Inferior parietal cortex (tissue), 1 donor: ENCODE data around the gene ZBTB12.
"Not testable (repeated sequence)": the region's sequence is repeated elsewhere in the genome, so short reads cannot be mapped to it uniquely, and the experiment has no call there.

ENCODE experiments used
- DNase-seq: peaks from one replicate; pipeline ENCODE4 v3.0.0-alpha.2; 2016; ENCODE audit errors: extremely low spot score

ZBTB12 gene

DNA sequence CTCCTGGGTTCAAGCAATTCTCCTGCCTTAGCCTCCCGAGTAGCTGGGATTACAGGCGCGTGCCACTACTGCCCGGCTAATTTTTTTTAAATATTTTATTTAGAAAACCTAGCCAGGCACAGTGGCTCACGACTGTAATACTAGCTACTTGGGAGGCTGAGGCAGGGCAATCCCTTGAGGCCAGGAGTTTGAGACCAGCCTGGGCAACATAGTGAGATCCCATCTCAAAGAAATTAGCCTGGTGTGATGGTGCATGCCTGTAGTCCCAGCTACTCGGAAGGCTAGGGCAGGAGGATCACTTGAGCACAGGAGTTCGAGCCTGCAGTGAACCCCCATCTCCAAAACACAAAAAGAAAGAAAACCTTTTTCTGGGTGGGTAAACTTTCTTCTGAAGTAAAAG is 25.5 kb downstream of the ZBTB12 start:
- no peak for DNase-seq

DNA sequence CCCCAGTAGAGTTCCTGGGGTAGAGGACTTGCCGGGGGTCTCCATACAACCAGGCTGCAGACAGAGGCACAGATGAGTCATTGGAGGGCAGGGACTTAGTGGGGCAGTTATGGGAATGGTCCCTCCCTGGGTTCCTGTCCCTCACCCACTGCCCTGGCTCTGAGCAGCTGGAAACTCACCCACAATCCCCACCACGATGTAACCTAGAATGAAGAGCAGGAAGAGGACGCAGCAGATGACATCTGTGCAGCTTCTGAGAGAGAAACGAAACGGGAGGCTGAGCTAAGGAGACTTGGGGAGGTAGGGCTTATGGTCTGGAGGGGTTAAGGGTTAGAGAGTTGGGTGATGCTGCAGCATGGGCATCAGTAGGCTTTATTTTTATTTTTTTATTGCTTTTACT is 26.0 kb downstream of the ZBTB12 start:
- no peak for DNase-seq

DNA sequence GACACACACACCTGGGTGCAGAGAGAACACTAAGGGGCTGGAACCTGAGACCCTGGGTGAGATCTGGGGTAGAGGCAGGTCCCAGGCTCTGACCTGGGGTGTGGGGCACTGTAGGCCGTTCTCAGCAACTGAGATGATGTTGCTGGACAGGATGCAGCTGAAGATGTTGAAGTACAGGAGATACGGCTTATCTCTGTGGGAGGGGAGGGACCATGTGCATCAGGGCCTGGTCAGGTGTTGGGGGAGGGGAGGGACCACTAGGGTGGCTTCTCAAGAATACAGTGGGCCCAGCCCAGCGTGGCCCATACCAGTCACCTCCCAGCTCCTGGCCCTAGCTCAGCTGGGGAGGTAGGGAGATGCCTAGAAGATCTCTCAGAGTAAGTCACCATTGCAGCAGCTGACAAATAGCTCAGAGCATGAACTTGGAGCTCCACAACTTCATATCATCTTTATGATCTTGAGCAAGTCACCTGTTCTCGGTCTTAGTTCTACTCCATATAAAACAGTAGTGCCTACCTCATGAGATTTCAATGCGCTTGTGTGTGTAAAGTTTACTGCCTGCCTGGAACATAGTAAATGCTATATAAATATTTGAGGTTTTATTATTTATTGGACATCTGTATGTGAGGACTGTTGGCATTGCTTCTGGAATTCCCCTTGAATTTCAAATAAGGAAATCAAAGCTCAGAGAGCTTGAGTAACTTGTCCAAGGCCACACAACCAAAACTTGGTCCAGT is 26.9 kb downstream of the ZBTB12 start:
- no peak for DNase-seq

DNA sequence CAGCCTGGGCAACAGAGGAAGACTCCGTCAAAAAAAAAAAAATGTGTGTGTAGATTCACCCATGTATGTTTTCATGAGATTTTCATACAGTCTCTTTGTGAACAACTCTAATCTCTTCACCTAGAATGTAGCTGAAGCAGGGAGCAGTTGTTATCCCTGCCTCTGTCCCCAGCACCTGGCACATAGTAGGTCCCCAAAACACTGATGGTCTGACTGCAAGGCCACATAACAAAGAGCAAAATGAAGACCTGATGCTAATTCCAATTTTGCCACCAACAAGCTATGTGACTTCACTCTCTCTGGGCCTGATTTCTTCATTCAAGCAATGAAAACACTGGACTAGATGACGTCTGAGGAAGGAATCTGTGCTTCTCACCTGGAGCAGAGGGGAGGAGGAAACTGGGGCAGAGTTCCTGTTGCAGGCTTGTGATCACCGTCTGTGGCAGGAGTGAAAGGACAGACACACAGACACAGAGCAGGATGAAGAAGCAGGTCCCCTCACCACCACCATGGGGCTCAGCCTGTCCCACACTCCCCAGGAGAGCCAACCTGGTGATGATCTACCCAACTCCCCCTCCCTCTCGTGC is 27.7 kb downstream of the ZBTB12 start:
- no peak for DNase-seq

DNA sequence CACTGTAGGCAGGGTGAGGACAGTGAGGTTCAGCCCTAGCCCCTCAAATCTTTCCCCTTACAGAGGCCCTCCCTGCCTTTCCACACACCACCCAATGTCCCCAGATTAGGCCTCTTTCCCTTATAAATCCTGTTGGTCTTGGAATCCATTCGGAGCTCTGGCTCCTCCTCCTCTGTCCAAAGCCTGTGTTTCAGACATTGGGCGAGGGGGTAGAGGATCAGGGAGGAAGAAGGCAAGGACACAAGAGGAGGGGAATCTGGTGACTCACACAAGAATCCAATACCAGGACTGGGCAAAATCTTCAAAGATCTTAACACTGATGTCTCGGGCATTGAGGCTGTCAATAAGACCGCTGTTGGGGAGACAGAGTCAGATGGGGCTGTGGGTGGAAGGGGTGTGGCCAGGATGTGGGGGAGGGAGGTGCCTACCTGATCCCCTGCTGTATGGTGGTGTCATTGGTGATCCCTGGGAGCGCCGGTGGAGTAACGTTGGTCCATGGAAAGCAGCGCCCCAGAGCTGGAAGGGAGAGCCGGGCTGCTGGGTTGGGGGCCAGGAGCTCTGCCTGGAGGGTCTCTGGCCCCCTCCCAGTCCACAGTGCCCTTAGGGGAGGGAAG is 30.7 kb downstream of the ZBTB12 start:
- no peak for DNase-seq

DNA sequence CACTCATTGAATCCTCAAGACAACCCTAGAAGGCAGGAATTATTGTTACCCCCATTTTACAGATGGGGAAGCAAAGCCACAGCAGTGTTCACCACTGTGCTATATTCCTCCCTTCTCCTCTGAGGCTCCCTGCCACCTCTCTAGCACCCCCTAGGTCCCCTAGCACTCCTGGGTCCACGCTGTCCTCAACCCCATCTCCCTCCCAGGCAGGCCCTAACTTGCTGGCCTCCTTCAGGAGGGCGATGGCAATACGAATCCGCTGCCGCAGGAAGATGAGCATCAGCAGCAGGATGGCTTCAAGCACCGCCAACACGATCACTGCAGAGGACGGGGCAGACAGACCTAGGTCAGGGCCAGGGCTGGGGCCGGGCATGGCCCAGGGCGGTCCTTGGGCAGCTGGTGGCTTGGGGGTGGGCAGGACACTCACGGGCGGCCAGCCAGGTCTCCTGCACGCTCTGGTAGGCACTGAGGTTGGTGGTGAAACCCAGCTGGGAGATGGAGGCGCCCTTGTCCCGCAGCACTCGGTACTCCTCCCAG is 31.4 kb downstream of the ZBTB12 start:
- no peak for DNase-seq

DNA sequence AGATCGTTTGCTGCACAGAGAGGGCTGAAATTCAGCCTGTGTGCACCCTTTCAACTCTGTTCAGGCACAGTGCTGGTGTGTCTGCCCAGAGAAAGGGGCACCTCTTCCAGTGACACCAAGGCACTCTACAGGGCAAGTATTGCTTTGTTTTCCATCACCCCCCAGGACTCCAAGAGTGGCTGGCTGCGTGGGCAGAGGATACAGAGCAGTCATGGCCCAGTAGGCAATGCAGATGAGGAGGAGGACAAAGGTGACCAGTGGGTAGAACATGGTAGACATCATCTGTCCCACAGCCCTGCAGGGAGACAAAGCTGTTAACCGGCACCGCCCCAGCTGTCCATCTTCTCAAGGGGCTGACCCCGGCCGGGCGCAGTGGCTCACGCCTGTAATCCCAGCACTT is 32.5 kb downstream of the ZBTB12 start:
- DNase-seq = no peak

DNA sequence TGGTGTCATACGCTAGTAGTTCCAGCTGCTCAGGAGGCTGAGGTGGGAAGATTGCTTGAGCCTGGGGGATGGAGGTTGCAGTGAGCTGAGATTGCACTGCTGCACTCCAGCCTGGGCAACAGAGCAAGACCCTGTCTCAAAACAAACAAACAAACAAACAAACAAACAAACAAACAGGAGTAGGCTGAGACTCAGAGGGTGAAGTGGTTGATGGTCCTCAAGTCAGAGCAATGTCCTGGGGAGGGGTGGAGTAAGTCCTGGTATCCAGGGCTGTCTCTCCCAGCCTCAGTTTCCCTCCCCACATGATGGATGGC is 33.3 kb downstream of the ZBTB12 start:
- not testable (repeated sequence) for DNase-seq

DNA sequence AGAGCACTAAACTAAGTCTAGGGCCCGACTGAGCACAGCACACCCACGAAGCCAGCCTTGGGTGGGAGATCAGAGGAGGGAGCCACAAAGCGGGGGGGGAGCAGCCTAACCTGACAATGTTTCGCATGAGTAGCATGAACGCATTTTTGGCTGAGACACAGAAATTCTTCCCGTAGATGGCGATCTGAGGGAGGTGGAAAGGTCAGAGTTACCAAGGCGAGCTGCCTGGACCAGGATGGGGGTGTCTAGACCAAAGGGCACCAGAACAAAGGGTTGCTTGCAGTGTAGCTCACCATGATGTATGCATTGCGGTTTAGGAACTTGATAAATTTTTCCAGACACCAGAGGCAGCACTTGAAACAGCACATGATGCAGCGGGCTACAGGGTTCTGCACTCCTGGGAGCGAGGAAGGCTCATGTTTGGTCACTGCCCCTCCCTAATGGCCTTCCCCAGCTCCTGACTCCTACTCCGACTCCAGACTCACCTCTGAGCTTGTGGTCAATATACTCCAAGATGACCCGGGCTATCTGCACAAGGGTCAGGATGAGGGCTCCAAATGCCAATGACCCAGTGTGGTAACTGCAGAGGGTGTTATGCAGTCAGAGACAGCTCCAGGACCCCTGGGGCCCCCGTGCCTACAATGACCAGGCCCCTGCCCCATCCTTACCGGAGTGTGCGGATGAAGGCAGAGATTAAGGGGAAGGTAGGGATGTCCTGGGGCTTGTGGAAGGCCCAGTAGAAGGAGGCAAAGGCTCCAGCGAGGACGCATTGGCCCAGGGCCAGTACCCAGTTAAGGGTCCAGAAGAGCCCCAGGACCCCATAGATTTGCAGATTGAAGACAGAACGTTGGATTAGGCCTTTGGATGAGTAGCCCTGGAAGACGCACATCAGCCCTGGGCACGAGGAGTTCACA is 36.4 kb downstream of the ZBTB12 start:
- DNase-seq = no peak

DNA sequence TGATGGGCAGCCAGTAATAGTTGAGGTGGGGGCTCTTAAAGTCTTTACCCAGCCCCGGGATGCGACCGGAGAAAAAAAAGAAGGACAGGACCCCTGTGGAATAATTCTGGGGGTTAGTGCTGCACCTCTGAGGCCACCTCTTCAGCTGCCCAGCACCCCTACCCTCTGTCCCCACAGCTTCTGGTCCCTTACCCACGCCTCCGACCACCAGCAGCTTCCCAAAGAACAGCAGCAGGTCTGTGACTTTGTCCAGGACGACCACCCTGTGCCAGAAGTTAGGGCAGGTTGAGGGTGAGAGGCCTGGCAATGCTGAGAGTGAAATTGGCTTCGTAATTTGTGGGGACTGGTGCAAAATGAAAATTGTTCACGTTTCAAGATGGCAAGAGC is 37.1 kb downstream of the ZBTB12 start:
- no peak for DNase-seq

DNA sequence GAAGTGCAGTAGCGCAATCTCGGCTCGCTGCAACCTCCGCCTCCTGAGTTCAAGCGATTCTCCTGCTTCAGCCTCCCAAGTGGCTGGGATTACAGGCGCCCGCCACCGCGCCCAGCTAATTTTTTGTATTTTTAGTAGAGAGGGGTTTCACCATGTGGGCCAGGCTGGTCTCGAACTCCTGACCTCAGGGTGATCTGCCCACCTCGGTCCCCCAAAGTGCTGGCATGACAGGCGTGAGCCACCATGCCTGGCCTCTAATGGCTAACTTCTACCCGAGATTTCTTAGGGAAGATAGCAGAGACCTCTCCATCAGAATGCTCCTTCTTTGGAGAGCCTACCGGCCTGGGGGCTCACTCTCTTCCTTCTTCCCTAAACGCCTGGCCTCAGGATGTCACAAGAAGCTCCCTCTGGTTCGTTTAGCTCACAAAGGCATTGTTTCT is 37.7 kb downstream of the ZBTB12 start:
- DNase-seq = not testable (repeated sequence)

DNA sequence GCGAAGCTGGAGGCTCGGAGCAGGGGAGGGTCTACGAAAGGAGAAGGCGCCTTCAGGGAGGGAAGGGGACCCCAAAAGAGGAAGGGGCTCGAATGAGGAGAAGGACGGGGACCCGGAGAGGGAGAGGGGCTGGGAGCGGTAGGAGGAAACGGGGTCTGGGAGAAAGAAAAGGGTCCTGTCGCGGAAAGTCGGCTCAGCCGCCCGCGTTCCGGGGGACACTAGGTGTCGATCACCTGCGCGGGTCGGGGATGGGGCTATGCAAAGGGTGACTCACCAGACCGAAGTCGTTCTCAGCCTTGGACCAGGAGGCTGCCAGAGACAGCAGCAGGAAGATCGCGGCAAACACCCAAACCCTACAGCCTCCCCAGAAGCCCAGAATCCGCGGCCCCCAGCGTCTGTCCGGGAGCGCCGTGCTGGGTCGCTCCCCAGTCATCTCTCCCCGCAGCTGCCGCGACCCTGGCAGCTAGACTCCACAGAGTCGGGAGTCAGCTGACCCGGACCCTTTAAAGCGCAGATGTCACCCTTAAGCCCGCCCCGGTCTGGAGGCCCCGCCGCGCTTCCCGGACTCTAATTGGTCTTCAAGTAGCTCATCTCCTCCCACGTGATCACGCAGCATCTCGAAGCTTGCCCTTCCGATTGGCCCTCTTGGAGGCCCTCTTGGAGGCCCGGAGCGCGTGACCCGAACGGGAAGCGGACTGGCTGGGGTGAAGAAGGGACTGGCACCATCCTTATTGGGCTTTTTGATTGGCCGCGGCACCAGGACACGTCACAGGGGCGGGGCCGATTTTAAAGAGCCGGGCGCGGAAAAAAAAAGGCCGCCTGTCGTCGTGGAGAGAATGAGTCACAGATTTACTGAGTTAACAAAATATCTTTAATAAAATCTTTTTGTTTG is 39.3 kb downstream of the ZBTB12 start, which contains the start of gene NEU1:
TSS of gene NEU1 (minus strand) at position 478 of the 892 bp plus-strand sequence. CDS start at position 433, 45 bp downstream.
- peak; percentile 100 for DNase-seq

DNA sequence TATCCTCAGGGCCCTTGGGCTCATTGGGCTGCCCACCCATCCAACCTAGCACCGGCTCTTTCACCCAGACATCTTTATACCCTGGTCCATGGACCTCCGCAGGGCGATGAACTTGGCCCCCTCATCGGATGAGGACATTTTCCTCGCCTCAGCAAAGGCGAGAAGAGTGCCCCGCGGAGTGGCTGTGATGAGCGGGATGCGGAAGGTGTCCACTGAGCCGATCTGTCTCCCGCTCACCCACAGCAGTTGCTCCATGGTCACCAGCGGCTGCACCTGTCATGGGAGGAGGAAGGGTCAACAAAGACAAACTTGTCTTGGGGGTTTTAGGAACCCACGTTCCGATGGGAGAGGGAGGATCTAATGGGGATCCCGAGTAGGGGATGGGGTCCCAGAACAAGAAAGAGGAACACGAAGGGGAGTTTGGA is 40.0 kb downstream of the ZBTB12 start:
- DNase-seq = no peak

DNA sequence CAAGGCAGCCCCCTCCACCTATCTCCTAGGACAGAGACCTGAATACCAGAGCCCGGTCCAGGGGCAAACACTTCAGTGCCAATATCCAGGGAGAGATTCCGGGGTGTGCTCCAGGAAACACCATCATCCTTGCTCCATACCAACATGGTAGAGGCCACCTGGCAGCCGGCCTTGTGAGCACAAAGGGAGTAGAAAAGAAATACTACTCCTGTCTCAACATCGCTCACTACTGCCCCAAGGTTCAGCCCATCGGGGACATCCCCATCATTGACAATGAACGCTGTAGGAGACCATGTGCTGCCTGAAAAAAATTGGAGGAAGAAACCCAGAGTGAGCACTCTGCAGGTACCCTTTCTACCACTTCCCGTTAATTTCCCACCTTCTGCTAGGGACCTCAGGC is 40.7 kb downstream of the ZBTB12 start:
- no peak for DNase-seq

DNA sequence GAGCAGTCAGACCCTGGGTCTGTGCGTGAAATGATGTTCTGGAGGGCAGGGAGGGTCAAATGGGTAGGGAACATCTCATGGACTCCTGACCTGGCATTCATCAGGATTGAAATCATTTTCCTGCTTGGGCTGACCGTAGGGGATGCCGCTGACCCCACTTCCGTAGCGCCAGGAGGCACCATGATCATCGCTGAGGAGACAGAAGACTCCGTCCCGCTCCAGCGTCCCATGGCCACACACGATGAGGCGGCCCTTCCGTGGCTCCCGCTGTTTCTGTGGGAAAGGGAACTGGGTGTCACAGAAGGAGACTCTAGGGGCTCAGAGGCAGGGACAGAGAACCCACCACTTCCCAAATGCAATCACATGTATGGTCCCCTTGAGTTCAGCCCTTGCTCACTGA is 41.5 kb downstream of the ZBTB12 start:
- DNase-seq = no peak

DNA sequence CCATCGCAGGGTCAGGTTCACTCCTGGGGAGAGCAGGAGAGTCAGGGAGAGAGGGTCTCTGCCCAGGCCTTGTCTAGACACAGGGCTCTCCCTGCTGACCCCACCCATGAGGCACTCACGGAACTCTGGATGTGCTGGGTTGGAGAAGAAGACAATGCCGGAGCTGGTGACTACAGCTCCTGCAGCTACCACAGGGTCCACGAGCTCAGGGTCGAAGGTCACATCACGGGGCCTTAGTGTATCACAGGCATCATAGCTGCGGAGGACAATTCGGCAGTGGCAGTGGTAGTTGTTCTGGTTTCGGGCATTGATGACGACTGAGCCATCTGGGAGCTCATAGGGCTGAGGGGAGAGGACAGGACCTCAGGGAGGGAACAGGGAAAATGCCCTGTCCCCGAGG is 42.0 kb downstream of the ZBTB12 start:
- no peak for DNase-seq

DNA sequence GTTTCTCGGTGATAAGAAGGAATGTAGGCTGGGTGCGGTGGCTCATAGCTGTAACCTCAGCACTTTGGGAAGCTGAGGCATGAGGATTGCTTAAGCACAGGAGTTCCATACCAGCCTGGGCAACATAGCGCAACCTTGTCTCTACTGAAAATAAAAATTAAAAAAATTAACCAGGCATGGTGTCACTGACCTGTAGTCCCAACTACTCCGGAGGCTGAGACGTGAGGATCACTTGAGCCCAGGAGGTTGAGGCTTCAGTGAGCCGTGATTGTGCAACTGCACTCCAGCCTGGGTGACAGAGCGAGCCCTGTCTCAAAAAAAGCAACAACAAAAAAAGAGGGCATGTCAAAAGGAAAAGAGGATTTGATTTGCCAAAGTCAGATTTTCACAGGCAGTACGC is 43.2 kb downstream of the ZBTB12 start:
- no peak for DNase-seq

DNA sequence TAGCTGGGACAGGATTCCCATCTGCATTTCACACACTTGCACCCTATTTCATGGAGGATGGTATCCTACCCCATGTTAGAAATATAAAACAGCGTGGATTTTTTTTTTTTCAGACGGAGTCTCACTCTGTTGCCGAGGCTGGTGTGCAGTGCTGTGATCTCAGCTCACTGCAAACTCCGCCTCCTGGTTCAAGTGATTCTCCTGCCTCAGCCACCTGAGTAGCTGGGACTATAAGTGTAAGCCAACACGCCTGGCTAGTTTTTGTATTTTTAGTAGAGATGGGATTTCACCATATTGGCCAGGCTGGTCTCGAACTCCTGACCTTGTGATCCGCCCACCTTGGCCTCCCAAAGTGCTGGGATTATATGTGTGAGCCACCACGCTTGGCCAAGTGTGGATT is 44.1 kb downstream of the ZBTB12 start:
- DNase-seq = not testable (repeated sequence)

DNA sequence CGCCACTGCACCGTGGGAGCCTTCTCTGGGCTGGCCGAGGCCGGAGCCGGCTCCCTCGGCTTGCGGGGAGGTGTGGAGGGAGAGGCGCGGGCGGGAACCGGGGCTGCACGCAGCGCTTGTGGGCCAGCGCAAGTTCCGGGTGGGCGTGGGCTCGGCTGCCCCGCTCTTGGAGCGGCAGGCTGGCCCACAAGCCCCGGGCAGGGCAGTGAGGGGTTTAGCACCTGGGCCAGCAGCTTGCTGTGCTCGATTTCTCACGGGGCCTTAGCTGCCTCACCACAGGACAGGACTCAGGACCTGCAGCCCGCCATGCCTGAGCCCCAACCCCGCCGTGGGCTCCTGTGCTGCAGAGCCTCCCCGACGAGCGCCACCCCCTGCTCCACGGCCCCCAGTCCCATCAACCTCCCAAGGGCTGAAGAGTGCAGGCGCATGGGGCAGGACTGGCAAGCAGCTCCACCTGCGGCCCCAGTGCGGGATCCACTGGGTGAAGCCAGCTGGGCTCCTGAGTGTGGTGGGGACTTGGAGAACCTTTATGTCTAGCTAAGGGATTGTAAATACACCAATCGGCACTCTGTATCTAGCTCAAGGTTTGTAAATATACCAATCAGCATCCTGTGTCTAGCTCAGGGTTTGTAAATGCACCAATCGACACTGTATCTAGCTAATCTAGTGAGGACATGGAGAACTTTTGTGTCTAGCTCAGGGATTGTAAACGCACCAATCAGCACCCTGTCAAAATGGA is 49.7 kb downstream of the ZBTB12 start:
- DNase-seq = not testable (repeated sequence)

DNA sequence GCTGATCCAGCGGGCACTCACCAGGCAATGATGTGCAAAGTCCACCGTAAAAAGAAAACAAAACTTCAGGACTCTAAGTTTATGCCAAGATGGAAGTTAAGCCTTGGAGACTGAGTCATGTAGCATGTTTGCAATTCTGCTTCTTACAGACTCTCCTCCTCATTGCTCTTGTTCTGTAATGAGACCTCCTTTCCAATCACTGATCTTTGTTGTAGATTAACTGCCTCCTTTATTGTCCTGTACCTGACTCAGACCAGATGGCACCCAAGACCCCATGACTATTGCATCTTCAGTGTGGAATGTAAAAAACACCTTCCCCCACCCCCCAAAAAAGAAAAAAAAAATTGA is 50.4 kb downstream of the ZBTB12 start:
- no peak for DNase-seq
